ENCODE measurements around the gene DGKQ.
A peak's percentile ranks its signal among the peaks of the same experiment; 100 is the strongest.

The DGKQ gene

GRCh38 chr4:973431-974397, at the start of gene DGKQ:
Gene DGKQ, minus strand, starts transcription at chr4:973569. Its CDS starts 87 bp downstream, at chr4:973482.
- intact Hi-C loops (cut with DNase I): loop anchor here (5.0 kb wide), 1 partner anchor 41 kb away; the partner anchor contains the start of genes GAK and TMEM175
- peak; percentile 73 to 96 (median 92) for DNase-seq

- intact Hi-C loops (cut with DNase I): no loop called here
These were observed 49.3 kb upstream of the DGKQ start for GRCh38 chr4:1022739-1023066.

GRCh38 chr4:1022051-1022738, 48.8 kb upstream of the DGKQ start:
- DNase-seq: no peak
- intact Hi-C loops (cut with DNase I): no loop called here

More at GRCh38 chr4:1022739-1023066, 49.3 kb upstream of the DGKQ start:
- no peak for DNase-seq

- DNase-seq: no peak
- intact Hi-C loops (cut with DNase I): no loop called here
These were observed 48.1 kb upstream of the DGKQ start for GRCh38 chr4:1021386-1022050.

DNA sequence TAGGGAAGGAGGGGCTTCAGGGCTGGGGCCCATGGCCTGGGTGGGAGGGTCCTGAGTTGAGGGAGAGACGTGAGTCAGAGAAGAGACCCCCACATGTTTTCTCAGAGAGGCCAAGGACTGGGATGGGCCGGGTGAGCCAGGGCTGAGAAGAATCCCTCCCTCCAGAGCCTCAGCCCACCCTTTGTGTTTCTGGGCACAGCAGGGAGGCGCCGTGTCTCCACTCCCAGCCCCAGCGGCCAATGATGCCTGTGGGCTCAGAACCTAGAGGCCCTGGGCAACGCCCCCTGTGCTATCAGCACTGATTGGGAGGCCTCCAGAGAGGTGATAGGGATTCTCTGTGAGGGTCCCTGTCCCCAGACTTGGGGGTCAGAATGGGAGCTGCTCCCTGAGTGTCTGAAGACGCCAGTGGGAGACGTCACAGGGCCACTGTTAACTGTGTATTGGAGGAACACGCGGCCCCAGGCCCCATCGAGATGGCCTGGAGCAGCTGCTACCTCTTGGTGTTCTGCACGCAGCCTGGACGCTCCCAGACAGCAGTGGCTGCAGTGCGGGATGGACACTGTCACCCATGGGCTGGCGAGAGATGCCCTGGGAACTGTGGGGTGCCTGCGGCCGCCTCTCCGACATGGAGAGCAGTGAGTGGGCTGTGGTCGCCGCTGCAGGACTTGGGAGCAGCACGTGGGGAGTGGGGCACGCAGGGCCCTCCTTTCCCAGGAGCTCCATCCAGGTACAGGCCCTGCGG, 46.5 kb upstream of the DGKQ start:
- intact Hi-C loops (cut with DNase I): no loop called here

GRCh38 chr4:1019320-1019719, 46.0 kb upstream of the DGKQ start:
- DNase-seq: no peak
- intact Hi-C loops (cut with DNase I): no loop called here

More for the DNA sequence above, 46.5 kb upstream of the DGKQ start:
- no peak for DNase-seq

- no peak for DNase-seq
- intact Hi-C loops (cut with DNase I): no loop called here
These were observed 45.0 kb upstream of the DGKQ start for GRCh38 chr4:1018147-1019020.

GRCh38 chr4:1017706-1018105, 44.3 kb upstream of the DGKQ start:
- intact Hi-C loops (cut with DNase I): no loop called here
- DNase-seq: no peak

GRCh38 chr4:1017211-1017610, 43.8 kb upstream of the DGKQ start:
- intact Hi-C loops (cut with DNase I): no loop called here
- DNase-seq: no peak

DNA sequence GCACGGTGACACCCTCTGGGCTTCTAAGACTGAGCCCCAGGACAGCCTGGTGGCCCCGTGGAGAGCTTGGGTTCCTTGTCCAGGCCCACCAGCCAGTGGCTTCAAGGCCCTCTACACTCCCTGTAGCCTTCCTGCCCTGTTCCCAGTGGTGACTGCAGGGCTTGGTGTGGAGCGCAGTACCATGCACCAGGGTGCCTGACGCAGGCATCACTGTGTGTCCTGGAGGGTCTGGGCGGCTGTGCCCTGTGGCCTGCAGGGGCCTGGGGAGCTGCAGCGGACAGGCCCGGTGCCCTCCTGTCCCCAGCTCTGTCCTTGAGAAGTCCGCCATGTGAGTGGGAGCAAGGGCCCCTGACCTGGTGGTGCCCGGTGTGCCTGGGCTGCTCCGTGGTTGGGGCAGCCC, 42.4 kb upstream of the DGKQ start:
- no peak for DNase-seq
- intact Hi-C loops (cut with DNase I): loop anchor here (2.0 kb wide), 1 partner anchor 19 kb away; no protein-coding TSS in a partner anchor

GRCh38 chr4:1015179-1015578, 41.8 kb upstream of the DGKQ start:
- peak in 20 of 42 donors; percentile 32 to 74 (median 54) for DNase-seq
- intact Hi-C loops (cut with DNase I): loop anchor here (2.0 kb wide), 1 partner anchor 20 kb away; no protein-coding TSS in a partner anchor

- intact Hi-C loops (cut with DNase I): loop anchor here (2.0 kb wide), 1 partner anchor 20 kb away; no protein-coding TSS in a partner anchor
- peak; percentile 63 to 94 (median 84) for DNase-seq
These were observed 41.2 kb upstream of the DGKQ start for GRCh38 chr4:1014291-1015167.

GRCh38 chr4:1013225-1014073, 40.1 kb upstream of the DGKQ start:
- intact Hi-C loops (cut with DNase I): loop anchor here (2.0 kb wide), 1 partner anchor 21 kb away; no protein-coding TSS in a partner anchor
- DNase-seq: no peak

GRCh38 chr4:1012034-1012739, 38.8 kb upstream of the DGKQ start:
- intact Hi-C loops (cut with DNase I): no loop called here
- DNase-seq: peak in 2 of 42 donors; percentile 17 to 34

- no peak for DNase-seq
- intact Hi-C loops (cut with DNase I): no loop called here
These were observed 38.3 kb upstream of the DGKQ start for GRCh38 chr4:1011666-1012033.
